ENCODE data around the gene GABRG3. TPM values are rescaled to one million over a fixed set of nuclear protein-coding genes. Genes with fewer than 3 reads are reported as not detected.

The GABRG3 gene
- total RNA-seq, 2 experiments from 2014 or later = not detected

DNA sequence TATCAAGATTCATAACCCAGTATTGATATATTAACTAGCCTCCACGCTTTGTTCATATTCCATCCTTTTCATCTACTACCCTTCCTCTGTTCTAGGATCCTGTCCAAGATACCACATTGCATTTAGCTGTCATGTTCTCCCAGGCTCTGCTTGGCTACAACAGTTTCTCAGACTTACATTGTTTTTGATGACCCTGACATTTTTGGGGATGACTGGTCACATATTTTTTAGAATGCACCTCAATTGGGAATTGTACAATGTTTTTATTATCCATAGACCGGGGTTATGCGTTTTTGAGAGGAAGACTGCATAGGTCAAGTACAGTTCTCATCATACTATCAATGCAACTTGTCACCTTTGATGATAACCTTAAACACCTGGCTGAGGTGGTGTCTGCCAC is 421.2 kb downstream of the GABRG3 start:
- H3K36me3 ChIP-seq (ENCODE audit: insufficient read depth, low read length) = no peaks in the 10 kb centered on the region
- H3K4me1 Mint-ChIP-seq (ENCODE audit: low read depth) = no peaks in the 10 kb centered on the region
- TF ChIP-seq, protein P1, sequence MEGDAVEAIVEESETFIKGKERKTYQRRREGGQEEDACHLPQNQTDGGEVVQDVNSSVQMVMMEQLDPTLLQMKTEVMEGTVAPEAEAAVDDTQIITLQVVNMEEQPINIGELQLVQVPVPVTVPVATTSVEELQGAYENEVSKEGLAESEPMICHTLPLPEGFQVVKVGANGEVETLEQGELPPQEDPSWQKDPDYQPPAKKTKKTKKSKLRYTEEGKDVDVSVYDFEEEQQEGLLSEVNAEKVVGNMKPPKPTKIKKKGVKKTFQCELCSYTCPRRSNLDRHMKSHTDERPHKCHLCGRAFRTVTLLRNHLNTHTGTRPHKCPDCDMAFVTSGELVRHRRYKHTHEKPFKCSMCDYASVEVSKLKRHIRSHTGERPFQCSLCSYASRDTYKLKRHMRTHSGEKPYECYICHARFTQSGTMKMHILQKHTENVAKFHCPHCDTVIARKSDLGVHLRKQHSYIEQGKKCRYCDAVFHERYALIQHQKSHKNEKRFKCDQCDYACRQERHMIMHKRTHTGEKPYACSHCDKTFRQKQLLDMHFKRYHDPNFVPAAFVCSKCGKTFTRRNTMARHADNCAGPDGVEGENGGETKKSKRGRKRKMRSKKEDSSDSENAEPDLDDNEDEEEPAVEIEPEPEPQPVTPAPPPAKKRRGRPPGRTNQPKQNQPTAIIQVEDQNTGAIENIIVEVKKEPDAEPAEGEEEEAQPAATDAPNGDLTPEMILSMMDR (IDR thresholded peaks at IDR 0.05) = no peak
- DNase-seq (no peak), ATAC-seq (ENCODE audit: poor library complexity) (no peak)
- H3K4me1 ChIP-seq (ENCODE audit: insufficient read depth, low read length) = no peaks in the 10 kb centered on the region
- H3K27me3 ChIP-seq (ENCODE audit: control insufficient read depth in 1 of 2, insufficient read depth in 2 of 2, low read length in 2 of 2) = no peaks in the 10 kb centered on the region
- no peak overlapping the region for H3K27ac Mint-ChIP-seq
- H3K4me3 ChIP-seq (ENCODE audit: low read length) = no peak overlapping the region
- peaks cover 2% of the 10 kb centered on the region for H3K9me3 Mint-ChIP-seq
- no peaks in the 10 kb centered on the region for H3K27me3 Mint-ChIP-seq
- POLR2A ChIA-PET = no interaction called here
- intact Hi-C loops (cut with DNase I, micrococcal nuclease) = no loop called here
- H3K4me3 Mint-ChIP-seq = no peak overlapping the region
- H3K36me3 Mint-ChIP-seq (ENCODE audit: low read depth) = no peaks in the 10 kb centered on the region
- CTCF ChIA-PET = no interaction called here
- no peak overlapping the region for H3K27ac ChIP-seq (ENCODE audit: low read depth in 1 of 2, low read length in 2 of 2)
- peaks cover 0 to 10% of the 10 kb centered on the region in 2 experiments for H3K9me3 ChIP-seq (ENCODE audit: control insufficient read depth in 1 of 2, insufficient read depth in 1 of 2, low read length in 2 of 2)

DNA sequence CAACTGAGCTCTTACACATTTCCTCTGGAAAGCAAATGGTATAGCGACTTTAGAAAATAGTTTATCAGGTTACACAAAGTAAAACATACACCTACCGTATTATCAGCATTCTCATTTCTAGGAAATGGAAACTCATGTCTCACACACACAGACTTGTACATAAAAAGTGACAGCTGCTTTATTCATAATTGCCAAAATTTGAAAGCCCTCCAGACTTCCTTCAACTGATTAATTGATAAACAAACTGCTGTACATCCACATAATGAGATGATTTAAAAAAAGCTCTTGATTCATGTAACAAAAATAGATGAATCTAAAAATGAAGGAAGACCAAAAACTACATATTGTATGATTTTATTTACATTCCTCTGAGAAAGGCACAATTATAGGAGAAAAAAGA is 425.5 kb downstream of the GABRG3 start:
- no peak overlapping the region for H3K4me3 ChIP-seq (ENCODE audit: low read length)
- H3K9me3 ChIP-seq (ENCODE audit: control insufficient read depth in 1 of 2, insufficient read depth in 1 of 2, low read length in 2 of 2) = peaks cover 0 to 11% of the 10 kb centered on the region in 2 experiments
- Mint-ChIP-seq H3K27ac (no peak overlapping the region), H3K27me3 (no peaks in the 10 kb centered on the region), H3K4me1 (ENCODE audit: low read depth) (no peaks in the 10 kb centered on the region), H3K4me3 (no peak overlapping the region), H3K9me3 (peaks cover 11% of the 10 kb centered on the region), H3K36me3 (ENCODE audit: low read depth) (no peaks in the 10 kb centered on the region)
- H3K27ac ChIP-seq (ENCODE audit: low read depth in 1 of 2, low read length in 2 of 2) = no peak overlapping the region
- CTCF ChIA-PET = no interaction called here
- H3K36me3 ChIP-seq (ENCODE audit: insufficient read depth, low read length) = no peaks in the 10 kb centered on the region
- DNase-seq (no peak), ATAC-seq (ENCODE audit: poor library complexity) (no peak)
- H3K4me1 ChIP-seq (ENCODE audit: insufficient read depth, low read length) = no peaks in the 10 kb centered on the region
- TF ChIP-seq, protein P1 (IDR thresholded peaks at IDR 0.05) = no peak
- no peaks in the 10 kb centered on the region for H3K27me3 ChIP-seq (ENCODE audit: control insufficient read depth in 1 of 2, insufficient read depth in 2 of 2, low read length in 2 of 2)
- intact Hi-C loops (cut with DNase I, micrococcal nuclease) = no loop called here
- POLR2A ChIA-PET = no interaction called here

DNA sequence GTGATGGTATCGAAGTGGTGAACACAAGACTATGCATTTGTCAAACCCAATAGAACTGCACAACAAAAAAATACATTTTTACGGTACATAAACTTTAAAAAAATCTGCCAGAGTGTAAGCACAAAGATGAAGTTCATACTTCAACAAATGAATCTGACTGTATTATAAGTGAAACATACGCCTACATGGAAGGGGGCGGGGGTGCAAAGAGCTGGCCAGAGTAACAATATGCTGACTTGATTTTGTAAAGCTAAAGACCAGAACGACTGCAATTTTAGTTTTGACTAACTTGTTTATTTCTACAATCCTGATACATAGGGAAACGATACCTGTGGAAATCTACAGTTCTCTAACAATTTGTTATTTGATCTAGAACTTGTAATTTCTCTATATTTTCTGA is 426.0 kb downstream of the GABRG3 start:
- Histone ChIP-seq H3K4me1 (ENCODE audit: insufficient read depth, low read length) (no peaks in the 10 kb centered on the region), H3K27ac (ENCODE audit: low read depth in 1 of 2, low read length in 2 of 2) (no peak overlapping the region), H3K4me3 (ENCODE audit: low read length) (no peak overlapping the region), H3K9me3 (ENCODE audit: control insufficient read depth in 1 of 2, insufficient read depth in 1 of 2, low read length in 2 of 2) (peaks cover 0 to 11% of the 10 kb centered on the region in 2 experiments), H3K36me3 (ENCODE audit: insufficient read depth, low read length) (no peaks in the 10 kb centered on the region), H3K27me3 (ENCODE audit: control insufficient read depth in 1 of 2, insufficient read depth in 2 of 2, low read length in 2 of 2) (no peaks in the 10 kb centered on the region)
- CTCF ChIA-PET = no interaction called here
- no peak overlapping the region for H3K4me3 Mint-ChIP-seq
- no peak overlapping the region for H3K27ac Mint-ChIP-seq
- no peaks in the 10 kb centered on the region for H3K27me3 Mint-ChIP-seq
- TF ChIP-seq, protein P1 (IDR thresholded peaks at IDR 0.05) = no peak
- ATAC-seq (ENCODE audit: poor library complexity) = no peak
- no peak for DNase-seq
- POLR2A ChIA-PET = no interaction called here
- intact Hi-C loops (cut with DNase I, micrococcal nuclease) = no loop called here
- H3K9me3 Mint-ChIP-seq = peaks cover 11% of the 10 kb centered on the region
- H3K36me3 Mint-ChIP-seq (ENCODE audit: low read depth) = no peaks in the 10 kb centered on the region
- no peaks in the 10 kb centered on the region for H3K4me1 Mint-ChIP-seq (ENCODE audit: low read depth)

Measured in CD4-positive, alpha-beta T cell (primary cell).